ENCODE results near the gene CPOX.
A peak's percentile ranks its signal among the peaks of the same experiment; 100 is the strongest.
"Not testable (repeated sequence)": the region's sequence is repeated elsewhere in the genome, so short reads cannot be mapped to it uniquely, and the experiment has no call there.

The CPOX gene

DNA sequence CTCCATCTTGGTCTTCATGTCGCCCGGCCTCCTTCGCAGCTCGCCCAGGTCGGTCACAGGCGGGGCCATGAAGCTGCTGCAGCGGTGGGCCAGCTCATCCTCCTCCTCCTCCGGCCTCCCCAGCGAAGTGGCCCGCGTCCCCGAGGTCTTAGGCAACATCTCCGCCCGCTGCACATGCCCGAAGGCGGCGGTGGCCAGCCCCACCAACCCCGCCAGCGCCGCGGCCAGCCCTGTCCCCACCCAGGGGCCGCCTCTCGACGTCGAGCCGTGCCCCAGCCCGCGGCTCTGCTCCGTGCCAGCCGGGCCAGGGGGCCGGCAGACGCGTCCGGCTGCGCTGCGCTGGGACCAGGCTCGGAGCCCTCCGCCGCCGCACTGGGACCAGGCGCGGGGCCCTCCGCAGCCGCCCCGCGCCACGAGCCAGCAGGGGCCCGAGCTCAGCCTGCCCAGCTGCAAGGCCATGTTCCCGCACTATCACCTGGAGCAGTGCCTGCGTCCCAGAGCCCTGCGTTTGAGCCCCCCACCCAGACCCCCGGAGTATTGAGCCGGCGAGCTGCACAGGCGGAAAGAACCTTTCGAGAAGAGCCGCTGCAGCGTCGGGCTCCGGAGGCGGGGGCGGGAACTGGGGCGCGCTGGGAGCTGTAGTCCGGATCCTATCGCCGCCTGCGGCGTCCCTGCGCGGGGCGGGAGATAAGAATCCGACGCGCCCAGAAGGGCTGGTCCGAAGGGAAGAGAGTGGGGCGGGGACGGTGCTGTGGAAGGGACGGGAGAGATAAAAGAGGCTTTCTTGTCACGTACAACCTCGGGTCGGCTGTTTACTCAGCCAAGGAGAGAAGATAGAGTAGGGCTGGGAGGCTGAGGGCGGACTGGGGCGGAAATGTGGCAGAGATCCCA, at the start of gene CPOX:
TSS of gene CPOX (minus strand) at position 566 of the 891 bp plus-strand sequence. CDS start at position 459, 107 bp downstream.
- CTCF ChIA-PET: interaction anchor here (0.6 to 2.5 kb wide), 3 partner anchors 9 to 207 kb away, joined by 3 to 13 read pairs (median 4); no protein-coding TSS in a partner anchor
- peak within 1 kb of the TSS; percentile 92 for H3K27ac Mint-ChIP-seq
- DNase-seq: peak; percentile 95
- H3K4me3 Mint-ChIP-seq: peak within 1 kb of the TSS; percentile 95
- no peaks in the 10 kb centered on the region for H3K9me3 Mint-ChIP-seq
- H3K27me3 Mint-ChIP-seq: peaks cover 6% of the 10 kb centered on the region
- peaks cover 58% of the 10 kb centered on the region for H3K4me1 Mint-ChIP-seq
- peaks cover 38% of the 10 kb centered on the region for H3K36me3 Mint-ChIP-seq

GRCh38 chr3:98642769-98643168, 49.4 kb upstream of the CPOX start:
- peaks cover 19% of the 10 kb centered on the region for H3K27me3 Mint-ChIP-seq
- H3K36me3 Mint-ChIP-seq, H3K9me3 Mint-ChIP-seq, H3K27ac Mint-ChIP-seq, H3K4me3 Mint-ChIP-seq, DNase-seq, H3K4me1 Mint-ChIP-seq, CTCF ChIA-PET: not testable (repeated sequence)

DNA sequence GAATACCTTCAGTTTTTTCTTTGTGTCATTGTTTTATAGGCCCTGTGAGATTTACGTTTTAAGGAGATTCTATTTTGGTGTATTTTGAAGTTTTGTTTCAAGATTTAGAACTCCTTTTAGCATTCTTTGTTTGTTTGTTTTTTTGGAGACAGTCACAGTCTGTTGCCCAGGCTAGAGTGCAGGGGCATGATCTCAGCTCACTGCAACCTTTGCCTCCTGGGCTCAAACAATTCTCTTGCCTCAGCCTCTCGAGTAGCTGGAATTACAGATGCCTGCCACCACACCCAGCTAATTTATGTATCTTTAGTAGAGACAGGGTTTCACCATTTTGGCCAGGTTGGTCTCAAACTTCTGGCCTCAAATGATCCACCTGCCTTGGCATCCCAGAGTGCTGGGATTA, 48.3 kb upstream of the CPOX start:
- CTCF ChIA-PET: interaction anchor here (0.6 kb wide), 1 partner anchor 9 kb away, joined by 3 read pairs; no protein-coding TSS in a partner anchor
- not testable (repeated sequence) for H3K4me3 Mint-ChIP-seq, H3K36me3 Mint-ChIP-seq

GRCh38 chr3:98638515-98638914, 45.1 kb upstream of the CPOX start:
- H3K9me3 Mint-ChIP-seq, H3K4me3 Mint-ChIP-seq, H3K4me1 Mint-ChIP-seq, H3K36me3 Mint-ChIP-seq, H3K27me3 Mint-ChIP-seq, CTCF ChIA-PET, H3K27ac Mint-ChIP-seq, DNase-seq: not testable (repeated sequence)

More for the DNA sequence above, 48.3 kb upstream of the CPOX start:
- not testable (repeated sequence) for H3K4me1 Mint-ChIP-seq, DNase-seq, H3K9me3 Mint-ChIP-seq, H3K27ac Mint-ChIP-seq
- H3K27me3 Mint-ChIP-seq: peaks cover 19% of the 10 kb centered on the region

DNA sequence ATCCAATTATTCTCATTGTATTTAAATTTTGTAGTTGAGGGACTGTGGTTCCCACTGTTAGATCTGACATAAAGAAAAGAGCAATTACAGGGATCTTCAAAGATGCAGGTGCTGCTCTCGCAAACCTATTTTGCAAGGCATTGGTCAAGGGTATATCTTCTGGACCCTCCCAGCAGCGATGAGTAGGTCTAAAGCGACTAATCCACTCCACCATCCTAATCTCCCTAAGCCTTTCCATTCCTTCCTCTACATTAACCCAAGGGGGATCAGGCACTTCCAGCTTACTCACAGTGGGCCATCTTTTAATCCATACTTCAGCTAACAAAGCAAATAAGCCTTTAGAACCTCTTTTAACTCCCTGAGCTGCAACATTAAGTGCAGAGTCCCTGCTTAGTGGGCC, 37.0 kb upstream of the CPOX start:
- CTCF ChIA-PET: interaction anchor here (1.4 kb wide), 1 partner anchor 29 kb away, joined by 3 read pairs; no protein-coding TSS in a partner anchor

DNA sequence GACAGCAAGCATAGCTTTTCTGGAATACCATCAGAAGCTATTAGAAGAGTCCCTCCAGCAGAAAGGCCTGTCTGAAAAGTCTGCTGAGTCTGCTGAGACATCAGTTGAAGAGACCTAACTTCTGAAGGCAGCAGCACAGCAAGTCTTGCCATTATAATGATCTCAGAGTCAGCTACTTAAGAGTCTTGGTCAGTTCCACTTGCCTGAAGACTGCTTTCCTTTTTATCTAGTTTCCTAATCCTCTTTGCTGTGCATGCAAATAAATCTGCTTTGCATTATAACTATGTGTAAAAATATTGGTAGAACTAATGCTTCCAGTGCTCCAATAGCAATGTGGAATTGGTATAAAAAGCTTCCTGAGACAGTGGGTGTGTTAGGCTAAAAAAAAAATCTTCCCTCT, 34.9 kb upstream of the CPOX start:
- H3K36me3 Mint-ChIP-seq: no peaks in the 10 kb centered on the region
- CTCF ChIA-PET: interaction anchor here (1.3 kb wide), 1 partner anchor 185 kb away, joined by 3 read pairs; no protein-coding TSS in a partner anchor
- H3K27me3 Mint-ChIP-seq: no peaks in the 10 kb centered on the region
- no peak overlapping the region for H3K27ac Mint-ChIP-seq
- no peak overlapping the region for H3K4me3 Mint-ChIP-seq
- no peak for DNase-seq
- H3K9me3 Mint-ChIP-seq: no peaks in the 10 kb centered on the region
- no peaks in the 10 kb centered on the region for H3K4me1 Mint-ChIP-seq

More for the DNA sequence above, 37.0 kb upstream of the CPOX start:
- Mint-ChIP-seq H3K4me1 (no peaks in the 10 kb centered on the region), H3K27ac (no peak overlapping the region), H3K36me3 (no peaks in the 10 kb centered on the region), H3K4me3 (no peak overlapping the region), H3K9me3 (no peaks in the 10 kb centered on the region), H3K27me3 (no peaks in the 10 kb centered on the region)
- DNase-seq: no peak

GRCh38 chr3:98626151-98626550, 32.7 kb upstream of the CPOX start:
- CTCF ChIA-PET: no interaction called here
- Mint-ChIP-seq H3K9me3 (no peaks in the 10 kb centered on the region), H3K36me3 (no peaks in the 10 kb centered on the region), H3K4me3 (no peak overlapping the region), H3K27ac (no peak overlapping the region), H3K27me3 (no peaks in the 10 kb centered on the region), H3K4me1 (no peaks in the 10 kb centered on the region)
- no peak for DNase-seq

- no peak for DNase-seq
- CTCF ChIA-PET: no interaction called here
- Mint-ChIP-seq H3K4me1 (no peaks in the 10 kb centered on the region), H3K4me3 (no peak overlapping the region), H3K9me3 (no peaks in the 10 kb centered on the region), H3K27ac (no peak overlapping the region), H3K36me3 (no peaks in the 10 kb centered on the region), H3K27me3 (no peaks in the 10 kb centered on the region)
Observed at GRCh38 chr3:98623572-98624280, 30.3 kb upstream of the CPOX start.

- Mint-ChIP-seq H3K27me3 (peaks cover 14% of the 10 kb centered on the region), H3K9me3 (no peaks in the 10 kb centered on the region), H3K27ac (no peak overlapping the region), H3K4me1 (no peaks in the 10 kb centered on the region), H3K36me3 (no peaks in the 10 kb centered on the region), H3K4me3 (no peak overlapping the region)
- CTCF ChIA-PET: interaction anchor here (0.5 kb wide), 1 partner anchor 22 kb away, joined by 3 read pairs; no protein-coding TSS in a partner anchor
- DNase-seq: no peak
Observed at GRCh38 chr3:98617841-98618240, 24.4 kb upstream of the CPOX start.

DNA sequence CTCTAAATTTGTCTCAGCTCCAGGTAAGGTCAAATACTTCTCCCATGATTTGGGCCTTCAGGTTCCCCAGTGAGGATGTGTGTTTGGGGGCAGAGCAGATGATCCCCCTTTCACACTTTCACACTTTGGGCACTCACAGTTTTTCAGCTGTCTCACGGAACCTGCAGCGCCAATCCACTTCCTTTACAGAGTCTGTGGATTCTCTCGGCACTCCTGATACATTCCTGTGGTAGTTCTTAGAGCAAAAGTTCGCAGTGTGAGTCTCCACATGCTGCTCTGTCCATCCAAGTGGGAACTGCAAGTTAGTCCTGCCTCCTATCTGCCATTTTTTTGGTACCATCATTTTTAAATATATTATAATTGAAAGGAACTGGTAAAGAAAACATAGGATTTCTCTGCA, 20.2 kb upstream of the CPOX start:
- CTCF ChIA-PET: interaction anchor here (1.8 kb wide), 1 partner anchor 12 kb away, joined by 17 read pairs; no protein-coding TSS in a partner anchor
- peaks cover 20% of the 10 kb centered on the region for H3K27me3 Mint-ChIP-seq
- H3K4me1 Mint-ChIP-seq: no peaks in the 10 kb centered on the region
- peaks cover 3% of the 10 kb centered on the region for H3K9me3 Mint-ChIP-seq
- H3K4me3 Mint-ChIP-seq: no peak overlapping the region
- no peaks in the 10 kb centered on the region for H3K36me3 Mint-ChIP-seq
- no peak for DNase-seq
- no peak overlapping the region for H3K27ac Mint-ChIP-seq

DNA sequence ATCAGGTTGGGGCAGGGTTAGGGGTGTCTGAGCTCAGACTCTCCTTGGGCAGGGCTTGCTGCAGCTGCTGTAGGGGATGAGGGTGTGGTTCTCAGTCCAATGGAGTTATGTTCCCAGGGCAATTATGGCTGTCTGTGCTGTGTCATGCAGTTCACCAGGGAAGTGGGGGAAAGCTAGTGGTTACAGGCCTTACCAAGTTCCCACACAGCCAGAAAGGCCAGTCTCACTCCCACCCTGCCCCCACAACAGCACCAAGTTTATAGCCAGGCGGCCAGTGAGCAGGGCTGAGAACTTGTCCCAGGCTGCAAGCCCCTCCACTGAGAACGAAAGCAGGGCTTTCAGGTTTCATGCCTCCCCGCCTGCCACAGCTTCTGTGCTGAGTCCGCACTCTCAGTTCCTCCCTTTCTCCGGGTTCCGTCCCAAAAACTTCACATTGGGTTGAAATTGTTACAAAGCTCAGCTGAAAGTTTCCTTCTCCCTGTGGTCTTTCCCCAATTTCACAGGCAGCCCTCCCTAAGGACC, 19.6 kb upstream of the CPOX start:
- H3K27ac Mint-ChIP-seq: no peak overlapping the region
- no peak overlapping the region for H3K4me3 Mint-ChIP-seq
- no peaks in the 10 kb centered on the region for H3K4me1 Mint-ChIP-seq
- no peaks in the 10 kb centered on the region for H3K36me3 Mint-ChIP-seq
- H3K27me3 Mint-ChIP-seq: peaks cover 16% of the 10 kb centered on the region
- H3K9me3 Mint-ChIP-seq: peaks cover 3% of the 10 kb centered on the region
- CTCF ChIA-PET: interaction anchor here (1.0 to 1.8 kb wide), 3 partner anchors 9 to 16 kb away, joined by 3 to 17 read pairs (median 4); no protein-coding TSS in a partner anchor
- DNase-seq: no peak

GRCh38 chr3:98612587-98612986, 19.2 kb upstream of the CPOX start:
- no peaks in the 10 kb centered on the region for H3K36me3 Mint-ChIP-seq
- H3K4me3 Mint-ChIP-seq: no peak overlapping the region
- H3K27me3 Mint-ChIP-seq: peaks cover 16% of the 10 kb centered on the region
- no peaks in the 10 kb centered on the region for H3K4me1 Mint-ChIP-seq
- no peak overlapping the region for H3K27ac Mint-ChIP-seq
- no peak for DNase-seq
- H3K9me3 Mint-ChIP-seq: peaks cover 3% of the 10 kb centered on the region
- CTCF ChIA-PET: interaction anchor here (1.0 to 1.8 kb wide), 3 partner anchors 8 to 15 kb away, joined by 3 to 17 read pairs (median 4); no protein-coding TSS in a partner anchor

DNA sequence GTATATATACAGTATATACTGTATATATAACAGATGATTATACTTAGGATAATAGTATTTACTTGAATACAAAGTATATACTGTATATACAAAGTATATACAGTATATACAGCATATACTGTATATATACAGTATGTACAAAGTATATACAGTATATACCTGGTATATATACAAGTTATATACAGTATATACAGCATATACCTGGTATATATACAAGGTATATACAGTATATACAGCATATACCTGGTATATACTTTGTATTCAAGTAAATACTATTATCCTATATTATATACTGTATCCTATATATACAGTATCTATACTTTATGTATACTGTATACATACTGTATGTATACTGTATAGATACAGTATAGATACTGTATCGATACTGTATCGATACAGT, 14.6 kb upstream of the CPOX start:
- CTCF ChIA-PET: no interaction called here
- H3K4me3 Mint-ChIP-seq: no peak overlapping the region
- no peak overlapping the region for H3K27ac Mint-ChIP-seq
- no peaks in the 10 kb centered on the region for H3K4me1 Mint-ChIP-seq
- H3K36me3 Mint-ChIP-seq: no peaks in the 10 kb centered on the region
- H3K27me3 Mint-ChIP-seq: peaks cover 30% of the 10 kb centered on the region
- peaks cover 3% of the 10 kb centered on the region for H3K9me3 Mint-ChIP-seq
- DNase-seq: no peak

DNA sequence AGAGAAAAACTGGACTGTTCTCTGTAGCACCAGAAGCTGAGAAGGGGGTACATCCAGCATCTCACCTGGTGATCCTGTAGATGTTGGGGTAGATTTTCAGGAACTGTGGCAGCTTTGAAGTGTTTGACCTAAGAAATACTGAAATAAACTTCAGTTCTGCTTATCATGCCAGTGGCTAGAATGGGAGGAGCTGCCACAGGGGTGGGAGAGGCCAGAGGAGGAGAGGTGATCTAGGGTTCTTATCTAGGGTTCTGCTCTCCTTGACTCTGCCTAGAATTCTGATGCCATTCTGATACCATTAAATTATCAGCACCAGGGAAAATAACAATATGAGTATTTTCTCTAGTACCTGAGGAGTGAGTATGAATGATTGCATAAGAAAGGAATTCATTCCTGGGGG, 10.2 kb upstream of the CPOX start:
- Mint-ChIP-seq H3K9me3 (no peaks in the 10 kb centered on the region), H3K27me3 (peaks cover 24% of the 10 kb centered on the region), H3K27ac (no peak overlapping the region), H3K4me1 (no peaks in the 10 kb centered on the region), H3K4me3 (no peak overlapping the region), H3K36me3 (no peaks in the 10 kb centered on the region)
- CTCF ChIA-PET: interaction anchor here (0.9 to 4.1 kb wide), 7 partner anchors 15 to 569 kb away, joined by 3 to 60 read pairs (median 4); no protein-coding TSS in a partner anchor
- DNase-seq: no peak

Data from activated naive CD4-positive, alpha-beta T cell treated with anti-CD3 and anti-CD28 coated beads, Interleukin-2, amount 10 ng/mL, durations not matched to agents 7 days and 5 days (primary cell).